GM23248 (cell line): ENCODE results near the gene SPNS3.

ENCODE experiments used
- EZH2 ChIP-seq: fragments of 200-600 bp; sonication (generic); IDR thresholded peaks from 2 replicates; pipeline ENCODE4 v1.6.1; 2018; ENCODE audit warnings: antibody characterized with exemption, mild to moderate bottlenecking; ENCODE audit not compliant: insufficient read depth, poor library complexity, severe bottlenecking
- EZH2phosphoT487 ChIP-seq: fragments of 200-600 bp; sonication (generic); IDR thresholded peaks from 2 replicates; pipeline ENCODE4 v1.6.1; 2018; ENCODE audit warnings: antibody characterized with exemption, moderate library complexity, mild to moderate bottlenecking, low read depth; ENCODE audit not compliant: insufficient read depth

- TF ChIP-seq EZH2phosphoT487 (no peak), EZH2 (no peak)
Observed at GRCh38 chr17:4514206-4514605, 80.5 kb downstream of the SPNS3 start.
